Measurements from ENCODE around the gene LRRC70. TPM values are rescaled to one million over a fixed set of nuclear protein-coding genes. Genes with fewer than 3 reads are reported as not detected.

Gene LRRC70
- total RNA-seq, 4 donors from 2014 or later, result 1.0 to 4.5 (median 3.0) TPM

GRCh38 chr5:62603934-62604333 is 25.3 kb downstream of the LRRC70 start:
- no peak for DNase-seq (ENCODE audit: low spot score in 2 of 2)
- intact Hi-C loops (cut with DNase I; ENCODE audit: low total_unique reads), result no loop called here
- 98 to 99% methylated on average over 5 of the region's 5 CpGs for WGBS, 2 donors
- TF ChIP-seq POLR2A (IDR thresholded peaks at IDR 0.05) (no peak), CTCF (IDR thresholded peaks at IDR 0.05) (no peak)
- H3K4me3 ChIP-seq (ENCODE audit: low read depth, poor library complexity, severe bottlenecking), result no peak overlapping the region

- TF ChIP-seq POLR2A (IDR thresholded peaks at IDR 0.05) (no peak), CTCF (IDR thresholded peaks at IDR 0.05) (no peak)
- 92% methylated on average over 4 of the region's 4 CpGs for WGBS, 2 donors
- DNase-seq (ENCODE audit: low spot score in 2 of 2), result no peak
- no peak overlapping the region for H3K4me3 ChIP-seq (ENCODE audit: low read depth, poor library complexity, severe bottlenecking)
- intact Hi-C loops (cut with DNase I; ENCODE audit: low total_unique reads), result no loop called here
Measured at GRCh38 chr5:62605638-62606037, 27.0 kb downstream of the LRRC70 start.

GRCh38 chr5:62606878-62607277 is 28.3 kb downstream of the LRRC70 start:
- DNase-seq (ENCODE audit: low spot score in 2 of 2), result no peak
- no peak overlapping the region for H3K4me3 ChIP-seq (ENCODE audit: low read depth, poor library complexity, severe bottlenecking)
- TF ChIP-seq CTCF (IDR thresholded peaks at IDR 0.05), result no peak
- TF ChIP-seq POLR2A (IDR thresholded peaks at IDR 0.05), result no peak
- intact Hi-C loops (cut with DNase I; ENCODE audit: low total_unique reads), result no loop called here
- 71 to 97% methylated on average over 1 of the region's 1 CpG for WGBS, 2 donors

- 97 to 99% methylated on average over 4 of the region's 4 CpGs for WGBS, 2 donors
- no peak for TF ChIP-seq POLR2A (IDR thresholded peaks at IDR 0.05)
- no peak for TF ChIP-seq CTCF (IDR thresholded peaks at IDR 0.05)
- H3K4me3 ChIP-seq (ENCODE audit: low read depth, poor library complexity, severe bottlenecking), result no peak overlapping the region
- intact Hi-C loops (cut with DNase I; ENCODE audit: low total_unique reads), result no loop called here
- DNase-seq (ENCODE audit: low spot score in 2 of 2), result no peak
Measured at GRCh38 chr5:62607615-62608014, 29.0 kb downstream of the LRRC70 start.

GRCh38 chr5:62608529-62609511 is 30.2 kb downstream of the LRRC70 start:
- 84 to 91% methylated on average over 7 of the region's 7 CpGs for WGBS, 2 donors
- H3K4me3 ChIP-seq (ENCODE audit: low read depth, poor library complexity, severe bottlenecking), result no peak overlapping the region
- TF ChIP-seq CTCF (IDR thresholded peaks at IDR 0.05) (no peak), POLR2A (IDR thresholded peaks at IDR 0.05) (no peak)
- intact Hi-C loops (cut with DNase I; ENCODE audit: low total_unique reads), result no loop called here
- DNase-seq (ENCODE audit: low spot score in 2 of 2), result no peak
